Spinal cord (tissue), 10 donors: ENCODE measurements around the gene COL27A1. TPM values are rescaled to one million over a fixed set of nuclear protein-coding genes. Genes with fewer than 3 reads are reported as not detected.
A peak's percentile ranks its signal among the peaks of the same experiment; 100 is the strongest.
"Not testable (repeated sequence)": the region's sequence is repeated elsewhere in the genome, so short reads cannot be mapped to it uniquely, and the experiment has no call there.

ENCODE experiments used
- DNase-seq, 6 donors: peaks; one replicate each; pipeline versions ENCODE4 v3.0.0 to v3.0.0-alpha.2; 2013 to 2015; ENCODE audit warnings: low spot score in 6 of 6, low read depth in 4 of 6
- H3K27ac ChIP-seq: one replicate; pipeline ENCODE4 v1.5.1; 2013; ENCODE audit warnings: low read depth, low read length, control low read depth
- H3K27me3 ChIP-seq: one replicate; pipeline ENCODE4 v1.6.1; 2013; ENCODE audit warnings: low read length; ENCODE audit not compliant: control insufficient read depth, insufficient read depth
- H3K36me3 ChIP-seq: one replicate; pipeline ENCODE4 v1.6.1; 2013; ENCODE audit warnings: low read length; ENCODE audit not compliant: control insufficient read depth, insufficient read depth
- H3K4me1 ChIP-seq: one replicate; pipeline ENCODE4 v1.6.1; 2013; ENCODE audit warnings: low read length; ENCODE audit not compliant: control insufficient read depth, insufficient read depth
- H3K4me3 ChIP-seq: one replicate; pipeline ENCODE4 v1.5.1; 2013; ENCODE audit warnings: low read depth, low read length, control low read depth
- H3K9me3 ChIP-seq: one replicate; pipeline ENCODE4 v1.6.1; 2013; ENCODE audit warnings: low read length; ENCODE audit not compliant: control insufficient read depth, insufficient read depth
- WGBS: methylation state at CpG from one replicate; pipeline ENCODE4 v1.1.5; 2013; ENCODE audit warnings: missing lambda C conversion rate; ENCODE audit not compliant: insufficient coverage; 5-methylcytosine and 5-hydroxymethylcytosine counted together
- polyA plus RNA-seq, 2 donors: library from polyadenylated mRNA; unstranded; fragments of 120-200 nt; gene quantifications; one replicate each; pipeline ENCODE4 v1.2.1, GENCODE V29; 2013; ENCODE audit not compliant: insufficient read length in 2 of 2
- total RNA-seq, 2 donors: library from RNA; depleted of rRNA in 1 of 2; stranded (reverse); fragments of 120-200 nt in 1 of 2; fragments of >200 nt in 1 of 2; gene quantifications; one replicate each; pipeline versions ENCODE4 v1.2.3 to v1.2.4, GENCODE V29; 2013 to 2014
- donor health status: healthy.

COL27A1 gene
- total and polyA plus RNA-seq, 4 donors = 8.4 to 21.9 (median 15.4) TPM

- not testable (repeated sequence) for H3K27ac ChIP-seq, H3K27me3 ChIP-seq, H3K36me3 ChIP-seq, H3K9me3 ChIP-seq, H3K4me3 ChIP-seq, H3K4me1 ChIP-seq
- DNase-seq = peak in 1 of 6 donors; percentile 39
- 96% methylated on average over 3 of the region's 10 CpGs for WGBS
Observed at GRCh38 chr9:114328357-114328820, 173.1 kb downstream of the COL27A1 start.

- H3K27ac ChIP-seq, H3K9me3 ChIP-seq: not testable (repeated sequence)
- WGBS = 80% methylated on average over 1 of the region's 12 CpGs
Observed at GRCh38 chr9:114328937-114329624, 173.7 kb downstream of the COL27A1 start.

GRCh38 chr9:114329625-114330022, 174.3 kb downstream of the COL27A1 start, which contains the start of gene ORM2:
ORM2 (plus strand) TSS chr9:114329869; CDS start chr9:114329905, 36 bp downstream.
- H3K4me3 ChIP-seq, H3K36me3 ChIP-seq, DNase-seq, H3K9me3 ChIP-seq, H3K27ac ChIP-seq, H3K4me1 ChIP-seq, H3K27me3 ChIP-seq: not testable (repeated sequence)
- whole genome bisulfite sequencing = no CpG with 5 or more reads among the region's 10 CpGs

More at GRCh38 chr9:114328937-114329624, 173.7 kb downstream of the COL27A1 start:
- peak in 1 of 6 donors; percentile 47 for DNase-seq
- H3K36me3 ChIP-seq, H3K27me3 ChIP-seq, H3K4me3 ChIP-seq, H3K4me1 ChIP-seq: not testable (repeated sequence)

GRCh38 chr9:114330636-114331035, 175.3 kb downstream of the COL27A1 start:
- Histone ChIP-seq H3K27me3 (no peaks in the 10 kb centered on the region), H3K27ac (no peak overlapping the region), H3K4me3 (no peak overlapping the region), H3K9me3 (no peaks in the 10 kb centered on the region), H3K4me1 (no peaks in the 10 kb centered on the region), H3K36me3 (peaks cover 4% of the 10 kb centered on the region)
- DNase-seq = no peak
- 91% methylated on average over 5 of the region's 10 CpGs for WGBS

GRCh38 chr9:114331229-114332195, 176.2 kb downstream of the COL27A1 start:
- 78% methylated on average over 13 of the region's 19 CpGs for WGBS

GRCh38 chr9:114332474-114333040, 177.2 kb downstream of the COL27A1 start:
- H3K9me3 ChIP-seq, DNase-seq: not testable (repeated sequence)
- 91% methylated on average over 2 of the region's 4 CpGs for WGBS

More at GRCh38 chr9:114331229-114332195, 176.2 kb downstream of the COL27A1 start:
- H3K4me3 ChIP-seq, H3K9me3 ChIP-seq, H3K4me1 ChIP-seq, H3K27me3 ChIP-seq, DNase-seq, H3K27ac ChIP-seq: not testable (repeated sequence)
- peaks cover 13% of the 10 kb centered on the region for H3K36me3 ChIP-seq

GRCh38 chr9:114333718-114334117, 178.4 kb downstream of the COL27A1 start:
- not testable (repeated sequence) for H3K4me1 ChIP-seq, H3K4me3 ChIP-seq, H3K9me3 ChIP-seq, H3K27me3 ChIP-seq, H3K27ac ChIP-seq, DNase-seq
- no CpG with 5 or more reads among the region's 4 CpGs for WGBS
- peaks cover 33% of the 10 kb centered on the region for H3K36me3 ChIP-seq

More at GRCh38 chr9:114332474-114333040, 177.2 kb downstream of the COL27A1 start:
- peaks cover 23% of the 10 kb centered on the region for H3K36me3 ChIP-seq
- not testable (repeated sequence) for H3K4me3 ChIP-seq, H3K27ac ChIP-seq, H3K4me1 ChIP-seq, H3K27me3 ChIP-seq

GRCh38 chr9:114334490-114334889, 179.2 kb downstream of the COL27A1 start:
- Histone ChIP-seq H3K36me3 (peaks cover 39% of the 10 kb centered on the region), H3K4me1 (no peaks in the 10 kb centered on the region), H3K27ac (no peak overlapping the region), H3K27me3 (no peaks in the 10 kb centered on the region), H3K9me3 (no peaks in the 10 kb centered on the region), H3K4me3 (no peak overlapping the region)
- no peak for DNase-seq
- WGBS = 96% methylated on average over 8 of the region's 9 CpGs

GRCh38 chr9:114335745-114336144, 180.4 kb downstream of the COL27A1 start:
- Histone ChIP-seq H3K4me1 (no peaks in the 10 kb centered on the region), H3K27ac (no peak overlapping the region), H3K9me3 (no peaks in the 10 kb centered on the region), H3K27me3 (no peaks in the 10 kb centered on the region), H3K36me3 (peaks cover 51% of the 10 kb centered on the region), H3K4me3 (no peak overlapping the region)
- WGBS = 60% methylated on average over 1 of the region's 2 CpGs
- no peak for DNase-seq
